Activated CD4-positive, alpha-beta T cell treated with anti-CD3 and anti-CD28 coated beads, Interleukin-2, amount 10 ng/mL, durations not matched to agents 7 days and 5 days (primary cell): ENCODE data around the gene STK10. TPM values are rescaled to one million over a fixed set of nuclear protein-coding genes. Genes with fewer than 3 reads are reported as not detected.

Experiments used
- CTCF ChIA-PET: fragments of 350-600 bp; sonication (Branson Sonifier 250); formaldehyde crosslinking; loops from one replicate; lab custom pipeline; 2021; ENCODE audit warnings: antibody characterized with exemption; lab: Charles Lee
- POLR2A ChIA-PET: fragments of 350-600 bp; sonication (Branson Sonifier 250); formaldehyde crosslinking; loops from one replicate; lab custom pipeline; 2021; ENCODE audit warnings: antibody characterized with exemption; lab: Charles Lee
- DNase-seq: peaks from one replicate; pipeline ENCODE4 v3.0.0-alpha.2; 2020
- H3K27ac Mint-ChIP-seq: one replicate; pipeline ENCODE4 v1.8.0; 2021; ENCODE audit warnings: mild to moderate bottlenecking, moderate library complexity, mixed read lengths
- H3K27me3 Mint-ChIP-seq: one replicate; pipeline ENCODE4 v1.8.0; 2021; ENCODE audit warnings: mixed read lengths
- H3K36me3 Mint-ChIP-seq: one replicate; pipeline ENCODE4 v1.8.0; 2021; ENCODE audit warnings: low read depth, mixed read lengths
- H3K4me1 Mint-ChIP-seq: one replicate; pipeline ENCODE4 v1.8.0; 2021; ENCODE audit warnings: mixed read lengths
- H3K4me3 Mint-ChIP-seq: one replicate; pipeline ENCODE4 v1.8.0; 2021; ENCODE audit warnings: mild to moderate bottlenecking, moderate library complexity, mixed read lengths
- H3K9me3 Mint-ChIP-seq: one replicate; pipeline ENCODE4 v1.8.0; 2021; ENCODE audit warnings: mixed read lengths
- total RNA-seq, 2 experiments: library from RNA; stranded (reverse); gene quantifications; one replicate each; pipeline ENCODE4 v1.2.3, GENCODE V29; 2021

Gene STK10
- total RNA-seq, 2 experiments from 2014 or later: 299 to 312 TPM

DNA sequence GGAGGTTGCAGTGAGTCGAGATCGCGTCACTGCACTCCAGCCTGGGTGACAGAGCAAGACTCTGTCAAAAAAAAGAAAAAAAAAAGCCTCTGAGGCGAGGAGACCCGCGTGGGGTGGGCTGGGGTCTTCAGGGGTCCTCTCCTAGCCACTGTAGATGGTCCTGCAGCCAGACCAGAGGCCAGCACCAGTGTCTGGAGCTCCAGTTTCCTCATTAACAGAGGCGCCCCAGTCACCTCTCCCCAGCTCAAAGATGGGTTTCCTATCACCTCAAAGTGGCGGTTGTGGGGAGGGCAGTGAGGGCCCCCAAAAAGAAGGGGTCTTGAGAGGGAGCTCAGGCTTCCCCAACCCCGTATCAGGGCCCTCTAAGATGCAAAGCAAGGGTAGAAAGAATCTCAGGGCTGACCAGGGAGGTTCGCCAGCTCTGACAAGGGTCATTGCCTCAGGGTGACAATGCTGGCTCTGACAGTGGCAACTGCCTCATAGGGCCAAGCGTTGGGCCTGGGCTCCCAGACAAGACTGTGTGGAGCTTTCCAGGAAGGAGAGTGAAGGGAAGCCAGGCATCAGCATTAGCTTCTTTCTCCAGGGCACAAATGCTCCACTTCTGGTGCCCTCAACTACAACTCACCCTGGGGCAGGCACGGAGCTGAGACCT is 15.0 kb downstream of the STK10 start:
- no peaks in the 10 kb centered on the region for H3K9me3 Mint-ChIP-seq
- H3K4me3 Mint-ChIP-seq: peak overlapping the region; percentile 86
- H3K27ac Mint-ChIP-seq: peak overlapping the region; percentile 95
- no peak for DNase-seq
- peaks cover 88% of the 10 kb centered on the region for H3K36me3 Mint-ChIP-seq
- ChIA-PET POLR2A (interaction anchor here (0.6 to 3.5 kb wide), 3 partner anchors 9 to 45 kb away, joined by 3 to 44 read pairs (median 3); partner anchors contain the start of gene STK10), CTCF (interaction anchor here (0.8 to 11.0 kb wide), 11 partner anchors 14 to 131 kb away, joined by 3 to 103 read pairs (median 4); partner anchors contain the start of gene STK10)
- peaks cover 86% of the 10 kb centered on the region for H3K4me1 Mint-ChIP-seq
- H3K27me3 Mint-ChIP-seq: no peaks in the 10 kb centered on the region

DNA sequence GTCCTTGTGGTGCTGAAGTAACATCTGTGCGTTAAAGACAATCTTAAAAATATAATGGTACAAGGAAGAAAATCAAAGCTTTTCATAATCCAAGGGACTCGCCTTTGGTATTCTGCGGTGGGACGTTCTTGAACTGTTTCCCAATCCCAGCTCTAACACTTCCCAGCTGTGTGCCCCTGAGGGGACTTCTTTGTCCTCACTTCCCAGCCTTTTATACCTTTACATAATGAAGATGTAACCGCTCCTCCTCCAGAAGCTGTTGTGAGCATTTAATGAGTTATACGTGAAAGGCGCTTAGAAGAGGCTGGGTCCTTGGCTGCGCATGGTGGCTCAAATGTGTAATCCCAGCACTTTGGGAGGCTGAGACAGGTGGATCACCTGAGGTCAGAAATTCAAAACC is 16.9 kb downstream of the STK10 start:
- H3K36me3 Mint-ChIP-seq: peaks cover 85% of the 10 kb centered on the region
- no peaks in the 10 kb centered on the region for H3K27me3 Mint-ChIP-seq
- no peak overlapping the region for H3K27ac Mint-ChIP-seq
- no peak for DNase-seq
- ChIA-PET POLR2A (no interaction called here), CTCF (interaction anchor here (1.4 to 11.0 kb wide), 3 partner anchors 9 to 56 kb away, joined by 4 to 103 read pairs (median 7); partner anchors contain the start of gene STK10)
- H3K9me3 Mint-ChIP-seq: no peaks in the 10 kb centered on the region
- peak overlapping the region; percentile 19 for H3K4me3 Mint-ChIP-seq
- peaks cover 84% of the 10 kb centered on the region for H3K4me1 Mint-ChIP-seq

- peak overlapping the region; percentile 68 for H3K27ac Mint-ChIP-seq
- peaks cover 78% of the 10 kb centered on the region for H3K36me3 Mint-ChIP-seq
- no peak for DNase-seq
- no peak overlapping the region for H3K4me3 Mint-ChIP-seq
- ChIA-PET POLR2A (no interaction called here), CTCF (interaction anchor here (0.6 to 11.0 kb wide), 5 partner anchors 8 to 56 kb away, joined by 3 to 103 read pairs (median 4); partner anchors contain the start of gene STK10)
- H3K27me3 Mint-ChIP-seq: no peaks in the 10 kb centered on the region
- no peaks in the 10 kb centered on the region for H3K9me3 Mint-ChIP-seq
- peaks cover 76% of the 10 kb centered on the region for H3K4me1 Mint-ChIP-seq
Measured at GRCh38 chr5:172170251-172170701, 17.7 kb downstream of the STK10 start.

- H3K4me3 Mint-ChIP-seq: no peak overlapping the region
- peaks cover 68% of the 10 kb centered on the region for H3K36me3 Mint-ChIP-seq
- no peak overlapping the region for H3K27ac Mint-ChIP-seq
- CTCF ChIA-PET: interaction anchor here (11.0 kb wide), 1 partner anchor 17 kb away, joined by 103 read pairs; the partner anchor contains the start of gene STK10
- peaks cover 81% of the 10 kb centered on the region for H3K4me1 Mint-ChIP-seq
- POLR2A ChIA-PET: no interaction called here
- DNase-seq: no peak
- H3K9me3 Mint-ChIP-seq: no peaks in the 10 kb centered on the region
- no peaks in the 10 kb centered on the region for H3K27me3 Mint-ChIP-seq
Measured at GRCh38 chr5:172169216-172169615, 18.8 kb downstream of the STK10 start.

- no peaks in the 10 kb centered on the region for H3K27me3 Mint-ChIP-seq
- peaks cover 60% of the 10 kb centered on the region for H3K36me3 Mint-ChIP-seq
- POLR2A ChIA-PET: no interaction called here
- H3K9me3 Mint-ChIP-seq: no peaks in the 10 kb centered on the region
- H3K4me1 Mint-ChIP-seq: peaks cover 79% of the 10 kb centered on the region
- CTCF ChIA-PET: interaction anchor here (1.4 to 1.5 kb wide), 2 partner anchors 10 to 18 kb away, joined by 3 to 4 read pairs; no protein-coding TSS in a partner anchor
- H3K4me3 Mint-ChIP-seq: no peak overlapping the region
- no peak for DNase-seq
- H3K27ac Mint-ChIP-seq: no peak overlapping the region
Measured at GRCh38 chr5:172168311-172168710, 19.7 kb downstream of the STK10 start.

GRCh38 chr5:172167895-172168294 is 20.1 kb downstream of the STK10 start:
- ChIA-PET POLR2A (no interaction called here), CTCF (interaction anchor here (1.4 to 1.5 kb wide), 2 partner anchors 11 to 17 kb away, joined by 3 to 4 read pairs; no protein-coding TSS in a partner anchor)
- no peak overlapping the region for H3K4me3 Mint-ChIP-seq
- peaks cover 58% of the 10 kb centered on the region for H3K36me3 Mint-ChIP-seq
- no peak for DNase-seq
- no peak overlapping the region for H3K27ac Mint-ChIP-seq
- no peaks in the 10 kb centered on the region for H3K27me3 Mint-ChIP-seq
- no peaks in the 10 kb centered on the region for H3K9me3 Mint-ChIP-seq
- H3K4me1 Mint-ChIP-seq: peaks cover 79% of the 10 kb centered on the region

DNA sequence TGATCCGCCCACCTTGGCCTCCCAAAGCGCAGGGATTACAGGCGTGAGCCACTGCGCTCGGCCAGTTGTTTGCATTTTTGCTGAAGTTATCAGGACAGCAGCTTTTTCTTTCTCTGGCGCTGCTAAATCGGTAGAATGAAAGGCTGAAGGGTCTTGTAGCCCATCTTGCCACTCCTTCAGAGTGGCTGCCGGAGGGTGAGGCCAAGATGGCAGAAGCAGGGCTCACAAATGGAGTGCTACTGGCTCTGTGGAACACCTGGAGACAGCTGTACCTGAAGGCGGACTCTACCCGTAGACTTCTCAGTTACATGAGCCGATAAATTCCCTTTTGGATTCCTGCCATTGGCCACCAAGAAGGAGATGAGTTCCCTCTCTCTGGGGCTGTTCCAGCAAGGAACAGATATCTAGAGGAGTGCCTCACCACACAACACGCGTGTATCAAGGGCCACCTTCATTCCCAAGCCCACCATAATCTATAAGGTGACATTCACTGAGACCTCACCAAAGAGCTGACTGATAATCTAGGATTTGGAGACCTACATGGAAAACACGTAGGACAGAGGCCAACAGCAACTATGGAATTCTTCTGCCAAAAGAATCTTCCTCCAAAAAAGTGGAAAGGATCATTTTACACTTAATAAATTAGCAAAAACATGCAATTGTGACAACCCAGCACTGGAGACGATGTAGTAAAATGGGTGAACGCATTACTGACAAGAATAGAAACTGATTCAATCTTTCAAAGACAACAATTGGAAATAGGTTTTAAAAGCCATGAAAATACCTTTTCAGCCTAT is 21.8 kb downstream of the STK10 start:
- peaks cover 56% of the 10 kb centered on the region for H3K36me3 Mint-ChIP-seq
- no peak overlapping the region for H3K27ac Mint-ChIP-seq
- no peak overlapping the region for H3K4me3 Mint-ChIP-seq
- H3K27me3 Mint-ChIP-seq: no peaks in the 10 kb centered on the region
- ChIA-PET CTCF (interaction anchor here (1.7 kb wide), 1 partner anchor 55 kb away, joined by 4 read pairs; no protein-coding TSS in a partner anchor), POLR2A (no interaction called here)
- DNase-seq: no peak
- H3K4me1 Mint-ChIP-seq: peaks cover 77% of the 10 kb centered on the region
- H3K9me3 Mint-ChIP-seq: no peaks in the 10 kb centered on the region

GRCh38 chr5:172165465-172165864 is 22.6 kb downstream of the STK10 start:
- Mint-ChIP-seq H3K27ac (no peak overlapping the region), H3K4me1 (peaks cover 76% of the 10 kb centered on the region), H3K4me3 (no peak overlapping the region), H3K9me3 (no peaks in the 10 kb centered on the region), H3K36me3 (peaks cover 54% of the 10 kb centered on the region), H3K27me3 (no peaks in the 10 kb centered on the region)
- CTCF ChIA-PET: interaction anchor here (1.7 kb wide), 1 partner anchor 54 kb away, joined by 4 read pairs; no protein-coding TSS in a partner anchor
- POLR2A ChIA-PET: no interaction called here
- no peak for DNase-seq

DNA sequence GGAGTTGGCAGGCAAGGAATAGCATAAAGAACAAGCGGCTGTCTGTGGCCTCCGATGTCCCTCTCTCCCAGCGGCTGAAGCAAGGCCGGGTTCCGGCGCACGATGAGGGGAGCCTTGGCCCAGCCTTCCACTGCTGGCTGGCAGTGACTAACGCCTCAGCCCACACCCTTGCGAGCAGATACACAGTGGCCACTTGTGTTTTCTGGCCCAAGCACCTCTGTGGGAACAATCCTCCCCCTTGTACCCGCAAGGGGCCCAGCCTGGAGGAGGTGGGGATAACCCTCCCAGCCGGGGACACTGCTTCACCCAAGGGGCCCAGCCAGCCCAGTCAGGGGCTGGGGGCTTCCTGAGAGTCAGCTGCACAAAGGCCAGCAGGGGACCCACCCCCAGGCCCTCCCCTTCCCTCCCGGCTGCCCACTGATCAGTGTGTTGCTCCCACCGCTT is 23.2 kb downstream of the STK10 start:
- no peak for DNase-seq
- POLR2A ChIA-PET: no interaction called here
- H3K36me3 Mint-ChIP-seq: peaks cover 49% of the 10 kb centered on the region

DNA sequence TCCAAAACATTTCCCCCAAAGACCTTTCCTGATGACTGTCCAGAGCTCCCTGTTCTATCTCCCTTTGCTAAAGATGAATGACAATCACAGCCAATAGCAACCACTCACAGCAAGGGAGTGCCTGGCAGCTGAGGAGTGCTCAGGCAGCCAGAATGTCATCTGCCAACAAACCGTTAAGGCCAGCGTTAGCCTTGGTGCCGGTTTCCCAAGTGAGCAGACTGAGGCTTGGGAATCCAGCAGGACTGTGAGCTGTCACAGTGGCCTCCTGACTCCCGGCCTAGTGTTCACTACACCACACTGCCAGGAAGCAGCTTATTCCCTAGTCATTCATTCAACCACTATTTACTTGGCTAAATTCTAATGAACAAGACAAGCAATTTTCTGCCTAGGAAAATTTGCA is 24.7 kb downstream of the STK10 start:
- Mint-ChIP-seq H3K9me3 (no peaks in the 10 kb centered on the region), H3K27me3 (no peaks in the 10 kb centered on the region), H3K27ac (no peak overlapping the region), H3K4me1 (peaks cover 68% of the 10 kb centered on the region), H3K36me3 (peaks cover 41% of the 10 kb centered on the region), H3K4me3 (no peak overlapping the region)
- ChIA-PET CTCF (interaction anchor here (0.8 to 2.0 kb wide), 6 partner anchors 9 to 49 kb away, joined by 3 to 6 read pairs (median 4); no protein-coding TSS in a partner anchor), POLR2A (no interaction called here)
- DNase-seq: no peak

More for the DNA sequence above, 23.2 kb downstream of the STK10 start:
- H3K27me3 Mint-ChIP-seq: no peaks in the 10 kb centered on the region
- no peaks in the 10 kb centered on the region for H3K9me3 Mint-ChIP-seq
- no peak overlapping the region for H3K27ac Mint-ChIP-seq
- peaks cover 73% of the 10 kb centered on the region for H3K4me1 Mint-ChIP-seq
- CTCF ChIA-PET: interaction anchor here (0.6 to 1.7 kb wide), 3 partner anchors 9 to 629 kb away, joined by 3 to 4 read pairs (median 3); no protein-coding TSS in a partner anchor
- H3K4me3 Mint-ChIP-seq: no peak overlapping the region

- POLR2A ChIA-PET: no interaction called here
Measured at GRCh38 chr5:172162987-172163343, 25.1 kb downstream of the STK10 start.

DNA sequence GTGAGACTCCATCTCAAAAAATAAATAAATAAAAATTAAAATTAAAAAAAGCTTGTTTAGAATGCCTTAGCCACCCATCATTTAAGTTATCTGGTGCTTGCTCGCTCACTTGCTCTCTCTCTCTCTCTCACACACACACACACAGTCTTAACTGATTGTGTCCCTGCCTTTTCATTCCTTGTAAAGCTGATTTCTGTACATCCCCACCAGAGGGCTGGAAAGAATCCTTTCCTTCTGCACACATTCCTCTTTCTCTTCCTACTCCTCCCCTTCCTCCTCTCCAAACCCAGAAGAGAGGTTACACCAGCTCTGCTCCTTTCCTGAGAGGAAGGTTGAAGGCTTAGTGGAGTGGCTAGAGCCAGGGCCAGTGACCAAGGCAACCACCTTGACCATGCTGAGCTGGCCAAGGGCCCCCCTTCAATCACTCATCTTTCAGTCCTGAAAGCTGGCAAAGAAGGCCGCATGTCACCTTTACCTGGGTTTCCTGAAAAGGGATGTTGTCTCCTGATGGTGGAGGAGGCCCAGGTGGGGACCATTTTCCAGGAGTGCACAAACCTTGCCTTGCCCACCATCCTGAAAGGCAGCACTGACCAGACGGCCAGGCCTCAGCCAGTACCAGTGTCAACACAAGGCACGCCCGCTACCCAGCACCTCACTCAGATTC is 25.6 kb downstream of the STK10 start:
- peaks cover 41% of the 10 kb centered on the region for H3K36me3 Mint-ChIP-seq
- DNase-seq: no peak
- no peak overlapping the region for H3K4me3 Mint-ChIP-seq
- no peaks in the 10 kb centered on the region for H3K9me3 Mint-ChIP-seq
- peak overlapping the region; percentile 34 for H3K27ac Mint-ChIP-seq
- ChIA-PET CTCF (interaction anchor here (0.5 to 2.0 kb wide), 4 partner anchors 8 to 155 kb away, joined by 3 to 7 read pairs (median 4); no protein-coding TSS in a partner anchor), POLR2A (no interaction called here)
- no peaks in the 10 kb centered on the region for H3K27me3 Mint-ChIP-seq
- H3K4me1 Mint-ChIP-seq: peaks cover 65% of the 10 kb centered on the region

More at GRCh38 chr5:172162987-172163343, 25.1 kb downstream of the STK10 start:
- Mint-ChIP-seq H3K9me3 (no peaks in the 10 kb centered on the region), H3K27me3 (no peaks in the 10 kb centered on the region), H3K4me1 (peaks cover 67% of the 10 kb centered on the region), H3K36me3 (peaks cover 39% of the 10 kb centered on the region), H3K27ac (no peak overlapping the region), H3K4me3 (no peak overlapping the region)
- DNase-seq: no peak
- CTCF ChIA-PET: interaction anchor here (1.3 to 2.0 kb wide), 4 partner anchors 9 to 156 kb away, joined by 3 to 6 read pairs (median 4); no protein-coding TSS in a partner anchor
